Ovary (tissue), 9 donors: ENCODE measurements around the gene TCL1B. TPM values are rescaled to one million over a fixed set of nuclear protein-coding genes. Genes with fewer than 3 reads are reported as not detected.
"Not testable (repeated sequence)": the region's sequence is repeated elsewhere in the genome, so short reads cannot be mapped to it uniquely, and the experiment has no call there.

ENCODE experiments used
- DNase-seq, 5 donors: peaks; one replicate each; pipeline ENCODE4 v3.0.0-alpha.2; 2019 to 2020
- H3K27ac ChIP-seq, 2 donors: fragments of 200-600 bp; one replicate each; pipeline versions ENCODE4 v1.5.1 to v1.8.0; 2019 to 2022
- H3K27me3 ChIP-seq: fragments of 200-600 bp; one replicate; pipeline ENCODE4 v1.8.0; 2022
- H3K36me3 ChIP-seq: fragments of 200-600 bp; sonication (generic); one replicate; pipeline ENCODE4 v1.5.1; 2019
- H3K4me1 ChIP-seq: one replicate; pipeline ENCODE4 v1.8.1; 2013; ENCODE audit warnings: mild to moderate bottlenecking, moderate library complexity; ENCODE audit not compliant: insufficient read depth
- H3K4me3 ChIP-seq: fragments of 200-600 bp; sonication (generic); one replicate; pipeline ENCODE4 v1.5.1; 2017
- H3K9me3 ChIP-seq, 2 donors: fragments of 200-600 bp in 1 of 2; sonication (generic) in 1 of 2; one replicate each; pipeline versions ENCODE4 v1.5.1 to v1.8.1; 2013 to 2019; ENCODE audit warnings: mild to moderate bottlenecking in 1 of 2, moderate library complexity in 1 of 2
- EP300 ChIP-seq: sonication (generic); formaldehyde crosslinking; IDR thresholded peaks from one replicate; pipeline ENCODE4 v1.6.1; 2017; ENCODE audit warnings: antibody characterized with exemption
- POLR2A ChIP-seq: fragments of 450-650 bp; IDR thresholded peaks from one replicate; pipeline ENCODE4 v1.6.1; 2017; ENCODE audit warnings: antibody characterized with exemption, mild to moderate bottlenecking, moderate library complexity
- WGBS, 3 donors: extraction: QIAGEN DNeasy Blood & Tissue Kit in 1 of 3; methylation state at CpG; one replicate each; pipeline versions ENCODE4 v1.1.5 to v1.1.7; 2013 to 2017; 5-methylcytosine and 5-hydroxymethylcytosine counted together
- intact Hi-C, 4 donors: fragments of 100-400 bp; cut with DNase I; formaldehyde crosslinking; loops; one replicate each; pipeline versions ENCODE4 v1.11.0 to v1.15.1; 2022 to 2023
- polyA plus RNA-seq, 2 donors: library from polyadenylated mRNA; stranded (reverse); fragments of 200-250 nt in 1 of 2; fragments of 350-450 nt in 1 of 2; fragmentation: Illumina TruSeq in 1 of 2; extraction: RNeasy Lipid Tissue Mini Kit (QIAGEN cat#74804) in 1 of 2; gene quantifications; one replicate each; pipeline ENCODE4 v1.2.3, GENCODE V29; 2013 to 2014
- total RNA-seq, 7 donors: library from RNA; depleted of rRNA in 2 of 7; stranded (reverse); fragments of >200 nt in 2 of 7; fragmentation: NEBNext Ultra II Directional in 3 of 7; extraction: Animal tissue kit (Norgen Biotek cat#: 25700) in 3 of 7; gene quantifications; one replicate each; pipeline versions ENCODE4 v1.1.0 to v1.2.4, GENCODE V29; 2016 to 2023
- TF ChIP-seq, protein P1 (sequence below), 3 donors: fragments of 450-650 bp in 2 of 3; fragments of 200-600 bp in 1 of 3; IDR thresholded peaks; one replicate each; pipeline versions ENCODE4 v1.5.1 to v1.8.0; 2016 to 2022; ENCODE audit warnings: antibody characterized with exemption in 3 of 3, mild to moderate bottlenecking in 1 of 3
- donor health status: DM: no; HTN: no; CAD: no; lungs with moderate emphysema.
- donor health status: DM: no; HTN: no; CAD: no.
- donor health status: Bipolar disorder and iron deficiency.
- donor health status: DM: yes; HTN: yes; CAD: no.
- donor health status: DM: no; HTN: no; CAD: no.
- donor health status: DM: yes; HTN: yes; CAD: no.

Gene TCL1B
- total and polyA plus RNA-seq, 9 donors = 0.07 TPM; not detected in 8

DNA sequence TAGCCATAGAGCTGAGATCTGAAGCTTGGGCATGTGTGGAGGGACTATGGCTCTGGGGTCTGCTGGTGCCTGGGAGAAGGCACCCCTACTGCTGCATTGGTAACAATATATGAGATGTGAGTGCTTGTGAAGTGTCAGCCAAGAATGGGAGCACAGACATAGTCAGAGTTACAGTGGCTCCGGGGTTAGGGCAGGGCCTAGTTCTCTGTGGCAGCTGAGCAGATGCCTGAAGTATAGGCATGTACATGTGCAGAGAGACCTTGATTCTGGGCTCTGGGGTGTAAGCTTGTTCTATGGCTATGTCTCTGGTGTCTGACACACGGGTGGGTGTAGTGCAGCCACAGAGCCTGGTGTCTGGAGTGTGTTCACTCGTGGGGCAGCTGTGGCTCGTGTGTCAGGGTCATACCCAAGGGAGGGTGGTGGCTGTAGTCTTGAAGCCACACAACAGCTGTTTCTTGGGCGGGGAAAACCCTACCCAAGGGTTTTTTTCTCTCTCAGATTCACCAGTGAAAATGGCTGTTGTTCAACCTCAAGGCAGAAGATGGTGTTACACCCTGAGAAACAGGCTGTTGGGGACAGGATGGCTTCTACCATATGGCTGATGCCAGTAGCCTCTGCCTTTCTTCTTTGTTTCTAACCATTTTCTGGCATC, 39.6 kb downstream of the TCL1B start:
- WGBS, 3 donors = 74 to 81% (median 79%) methylated on average over 5 of the region's 5 CpGs
- no peak for DNase-seq
- Histone ChIP-seq H3K36me3 (no peaks in the 10 kb centered on the region), H3K4me1 (no peaks in the 10 kb centered on the region), H3K27ac (no peak overlapping the region), H3K27me3 (no peaks in the 10 kb centered on the region), H3K4me3 (no peak overlapping the region), H3K9me3 (no peaks in the 10 kb centered on the region)
- TF ChIP-seq EP300 (no peak), POLR2A (no peak)
- TF ChIP-seq, protein P1, sequence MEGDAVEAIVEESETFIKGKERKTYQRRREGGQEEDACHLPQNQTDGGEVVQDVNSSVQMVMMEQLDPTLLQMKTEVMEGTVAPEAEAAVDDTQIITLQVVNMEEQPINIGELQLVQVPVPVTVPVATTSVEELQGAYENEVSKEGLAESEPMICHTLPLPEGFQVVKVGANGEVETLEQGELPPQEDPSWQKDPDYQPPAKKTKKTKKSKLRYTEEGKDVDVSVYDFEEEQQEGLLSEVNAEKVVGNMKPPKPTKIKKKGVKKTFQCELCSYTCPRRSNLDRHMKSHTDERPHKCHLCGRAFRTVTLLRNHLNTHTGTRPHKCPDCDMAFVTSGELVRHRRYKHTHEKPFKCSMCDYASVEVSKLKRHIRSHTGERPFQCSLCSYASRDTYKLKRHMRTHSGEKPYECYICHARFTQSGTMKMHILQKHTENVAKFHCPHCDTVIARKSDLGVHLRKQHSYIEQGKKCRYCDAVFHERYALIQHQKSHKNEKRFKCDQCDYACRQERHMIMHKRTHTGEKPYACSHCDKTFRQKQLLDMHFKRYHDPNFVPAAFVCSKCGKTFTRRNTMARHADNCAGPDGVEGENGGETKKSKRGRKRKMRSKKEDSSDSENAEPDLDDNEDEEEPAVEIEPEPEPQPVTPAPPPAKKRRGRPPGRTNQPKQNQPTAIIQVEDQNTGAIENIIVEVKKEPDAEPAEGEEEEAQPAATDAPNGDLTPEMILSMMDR (IDR thresholded peaks at IDR 0.05) = no peak
- intact Hi-C loops = no loop called here

DNA sequence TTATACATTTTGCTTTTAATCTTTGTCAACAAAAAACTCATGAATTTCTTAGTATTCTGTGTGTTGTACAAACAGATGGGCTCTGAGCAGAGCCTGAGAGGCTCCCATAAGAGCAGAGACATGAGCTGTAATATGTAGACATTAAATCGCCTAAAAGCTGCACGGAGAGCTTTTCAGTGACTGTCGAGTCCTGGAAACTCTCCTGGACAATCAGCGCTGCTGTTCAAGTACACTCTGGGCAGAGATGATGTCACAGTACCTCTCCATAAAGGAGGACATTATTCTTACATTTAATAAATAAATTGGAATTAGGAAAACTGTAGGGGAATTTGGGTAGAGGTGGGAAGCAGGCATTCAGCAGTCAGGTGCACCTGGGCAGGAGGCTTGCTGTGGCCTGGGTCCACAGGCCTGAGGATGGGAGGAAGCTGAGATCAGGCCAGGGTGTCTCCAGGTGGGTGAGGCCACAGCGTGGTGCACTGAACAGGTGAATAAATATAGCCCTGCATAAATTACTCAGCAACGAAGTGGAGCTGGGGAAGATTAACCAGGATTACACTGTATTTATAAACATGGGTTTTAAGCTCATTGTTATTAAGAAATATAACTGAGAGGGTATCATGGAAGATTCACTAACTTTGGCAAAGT, 41.0 kb downstream of the TCL1B start:
- Histone ChIP-seq H3K9me3 (no peaks in the 10 kb centered on the region), H3K36me3 (no peaks in the 10 kb centered on the region), H3K27ac (no peak overlapping the region), H3K4me1 (no peaks in the 10 kb centered on the region), H3K4me3 (no peak overlapping the region), H3K27me3 (no peaks in the 10 kb centered on the region)
- DNase-seq = no peak
- 66 to 75% (median 71%) methylated on average over 6 of the region's 6 CpGs for WGBS, 3 donors
- intact Hi-C loops = no loop called here
- TF ChIP-seq POLR2A (no peak), EP300 (no peak)
- TF ChIP-seq, protein P1 (IDR thresholded peaks at IDR 0.05) = no peak

DNA sequence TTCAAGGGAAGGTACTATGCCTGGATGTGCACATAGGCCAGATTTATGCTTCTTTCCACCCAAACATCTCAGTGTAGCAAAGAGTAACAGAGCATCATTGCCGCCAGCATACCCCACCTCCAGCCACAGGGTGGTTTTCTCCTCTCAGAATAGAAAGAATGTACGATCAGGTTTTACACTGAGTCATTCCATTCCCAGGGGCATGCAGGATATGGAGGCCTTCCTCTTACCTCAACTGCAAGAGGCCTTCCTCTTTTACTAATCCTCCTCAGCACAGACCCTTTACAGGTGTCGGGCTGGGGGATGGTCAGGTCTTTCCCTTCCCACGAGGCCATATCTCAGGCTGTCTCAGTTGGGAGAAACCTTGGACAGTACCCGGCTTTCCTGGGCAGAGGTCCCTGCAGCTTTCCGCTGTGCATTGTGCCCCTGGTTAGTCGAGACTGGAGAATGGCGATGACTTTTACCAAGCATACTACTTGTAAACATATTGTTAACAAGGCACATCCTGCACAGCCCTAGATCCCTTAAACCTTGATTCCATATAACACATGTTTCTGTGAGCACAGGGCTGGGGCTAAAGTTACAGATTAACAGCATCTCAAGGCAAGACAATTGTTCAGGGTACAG, 43.3 kb downstream of the TCL1B start:
- H3K4me3 ChIP-seq, H3K36me3 ChIP-seq, H3K4me1 ChIP-seq, intact Hi-C loops, H3K9me3 ChIP-seq, H3K27me3 ChIP-seq, H3K27ac ChIP-seq, DNase-seq: not testable (repeated sequence)
- WGBS, 3 donors = 76 to 89% (median 77%) methylated on average over 8 of the region's 8 CpGs

- intact Hi-C loops = no loop called here
- Histone ChIP-seq H3K27ac (no peak overlapping the region), H3K36me3 (no peaks in the 10 kb centered on the region), H3K27me3 (no peaks in the 10 kb centered on the region), H3K9me3 (no peaks in the 10 kb centered on the region), H3K4me3 (no peak overlapping the region), H3K4me1 (no peaks in the 10 kb centered on the region)
- WGBS, 3 donors = 70 to 86% (median 81%) methylated on average over 5 of the region's 5 CpGs
- no peak for DNase-seq
- TF ChIP-seq EP300 = no peak
- no peak for TF ChIP-seq POLR2A
- TF ChIP-seq, protein P1 (IDR thresholded peaks at IDR 0.05) = no peak
These were observed 43.9 kb downstream of the TCL1B start for GRCh38 chr14:95730126-95730525.

GRCh38 chr14:95733212-95733611, 47.0 kb downstream of the TCL1B start:
- DNase-seq = no peak
- no peak overlapping the region for H3K4me3 ChIP-seq
- H3K4me1 ChIP-seq = no peaks in the 10 kb centered on the region
- H3K27ac ChIP-seq = no peak overlapping the region
- H3K36me3 ChIP-seq = no peaks in the 10 kb centered on the region
- intact Hi-C loops = no loop called here
- no peaks in the 10 kb centered on the region for H3K9me3 ChIP-seq
- TF ChIP-seq, protein P1 (IDR thresholded peaks at IDR 0.05) = no peak
- TF ChIP-seq POLR2A (no peak), EP300 (no peak)
- no peaks in the 10 kb centered on the region for H3K27me3 ChIP-seq
- WGBS, 3 donors = 18 to 62% (median 27%) methylated on average over 1 of the region's 1 CpG
